GM12878 (cell line): ENCODE data around the gene MEIS2. TPM values are rescaled to one million over a fixed set of nuclear protein-coding genes. Genes with fewer than 3 reads are reported as not detected.

Experiments used
- ATAC-seq: fragments of 200-7000 bp; cut with Tn5 transposase; 3 replicates; pipeline ENCODE4 v1.9.1; 2020; ENCODE audit warnings: mild to moderate bottlenecking, moderate library complexity
- BruUV-seq: library from RNA; stranded (reverse); fragments of 400-500 nt; replicated peaks from 2 replicates; lab custom pipeline; 2021; lab: Mats Ljungman, UMichigan
- CTCF ChIA-PET: fragments of 300-600 bp; sonication (Branson Sonifier 250); formaldehyde crosslinking; extraction: SDS; loops from one replicate; lab custom pipeline; 2021; ENCODE audit warnings: inconsistent platforms; lab: Yijun Ruan, JAX
- POLR2A ChIA-PET: fragments of 350-600 bp; formaldehyde crosslinking; extraction: SDS; loops from one replicate; lab custom pipeline; 2021; ENCODE audit warnings: inconsistent platforms; lab: Charles Lee
- RAD21 ChIA-PET: fragments of 300-600 bp; sonication (Branson Sonifier 250); formaldehyde crosslinking; loops from one replicate; lab custom pipeline; 2023; ENCODE audit warnings: antibody characterized with exemption; ENCODE audit not compliant: unreplicated experiment; lab: Charles Lee
- SMC1A ChIA-PET: fragments of 300-600 bp; sonication (Branson Sonifier 250); formaldehyde crosslinking; loops from one replicate; lab custom pipeline; 2023; ENCODE audit not compliant: unreplicated experiment, uncharacterized antibody; lab: Charles Lee
- DNase-seq: peaks from one replicate; pipeline ENCODE4 v3.0.0-alpha.2; 2011; ENCODE audit warnings: low read depth, low spot score
- FAIRE-seq: peaks from 3 replicates; lab custom pipeline; 2011; peaks lifted over from hg19 to GRCh38; lab: Jason Lieb, UNC
- H2AFZ ChIP-seq: 2 replicates; pipeline ENCODE4 v1.6.0; 2011; ENCODE audit warnings: low read depth, low read length, control low read depth; ENCODE audit not compliant: control insufficient read depth
- H3K27ac ChIP-seq: 2 replicates; pipeline ENCODE4 v1.5.1; 2011; ENCODE audit warnings: control low read depth; ENCODE audit not compliant: control insufficient read depth, insufficient read depth
- H3K27me3 ChIP-seq, 2 experiments: replicated peaks in 1 of 2; 2 replicates each; pipeline versions ENCODE4 v1.6.0 to v1.6.1; 2011; ENCODE audit warnings: low read length in 1 of 2; ENCODE audit not compliant: control insufficient read depth in 2 of 2, insufficient read depth in 2 of 2
- H3K36me3 ChIP-seq, 2 experiments: 2 replicates each; pipeline ENCODE4 v1.5.1; 2011; ENCODE audit warnings: low read length in 1 of 2; ENCODE audit not compliant: control insufficient read depth in 2 of 2, insufficient read depth in 2 of 2
- H3K4me1 ChIP-seq: 2 replicates; pipeline ENCODE4 v1.6.1; 2011; ENCODE audit warnings: mild to moderate bottlenecking, low read length, moderate library complexity, mixed read lengths; ENCODE audit not compliant: control insufficient read depth, insufficient read depth
- H3K4me2 ChIP-seq: 2 replicates; pipeline ENCODE4 v1.6.0; 2011; ENCODE audit warnings: control low read depth; ENCODE audit not compliant: control insufficient read depth, insufficient read depth
- H3K4me3 ChIP-seq: fragments of 200-600 bp; sonication (generic); 2 replicates; pipeline ENCODE4 v1.5.1; 2016
- H3K79me2 ChIP-seq: 2 replicates; pipeline ENCODE4 v1.6.0; 2011; ENCODE audit warnings: low read length; ENCODE audit not compliant: control insufficient read depth, insufficient read depth
- H3K9ac ChIP-seq: 2 replicates; pipeline ENCODE4 v1.8.0; 2011; ENCODE audit warnings: low read length, control low read depth, mixed read lengths; ENCODE audit not compliant: control insufficient read depth, insufficient read depth
- H3K9me3 ChIP-seq: replicated peaks from 3 replicates; pipeline ENCODE4 v1.5.1; 2011; ENCODE audit warnings: mild to moderate bottlenecking, low read length; ENCODE audit not compliant: control insufficient read depth, insufficient read depth
- H4K20me1 ChIP-seq: 2 replicates; pipeline ENCODE4 v1.6.0; 2011; ENCODE audit not compliant: control insufficient read depth, insufficient read depth
- BRCA1 ChIP-seq: IDR thresholded peaks from 2 replicates; pipeline ENCODE4 v1.6.1; 2011; ENCODE audit warnings: low read depth, low read length, improper control_type of control experiment
- CBX5 ChIP-seq: sonication (generic); IDR thresholded peaks from 2 replicates; pipeline ENCODE4 v1.6.1; 2016; ENCODE audit warnings: low read depth, moderate library complexity, mild to moderate bottlenecking, inconsistent platforms
- ETV6 ChIP-seq, 2 experiments: fragments of 450-650 bp in 1 of 2; IDR thresholded peaks in 1 of 2; conservative IDR thresholded peaks in 1 of 2; 2 replicates each; pipeline ENCODE4 v1.6.1; 2014; ENCODE audit warnings: antibody characterized with exemption in 1 of 2, borderline replicate concordance in 1 of 2, low read depth in 1 of 2, mild to moderate bottlenecking in 1 of 2, moderate library complexity in 1 of 2
- IKZF1 ChIP-seq: fragments of 450-650 bp; conservative IDR thresholded peaks from 2 replicates; pipeline ENCODE4 v1.6.1; 2017; ENCODE audit warnings: antibody characterized with exemption, mild to moderate bottlenecking
- MYB ChIP-seq: fragments of 150-350 bp; IDR thresholded peaks from 2 replicates; pipeline ENCODE4 v1.6.1; 2014; ENCODE audit warnings: mild to moderate bottlenecking, low read depth, low read length, borderline replicate concordance
- NR2C1 ChIP-seq: fragments of 450-650 bp; IDR thresholded peaks from 2 replicates; pipeline ENCODE4 v1.6.1; 2017; ENCODE audit warnings: antibody characterized with exemption, mild to moderate bottlenecking, moderate library complexity
- NR2F1 ChIP-seq: fragments of 450-650 bp; conservative IDR thresholded peaks from 2 replicates; pipeline ENCODE4 v1.6.1; 2017; ENCODE audit warnings: mild to moderate bottlenecking
- SIX5 ChIP-seq: IDR thresholded peaks from 2 replicates; pipeline ENCODE4 v1.6.1; 2011; ENCODE audit warnings: mild to moderate bottlenecking, low read depth, low read length, moderate library complexity; ENCODE audit not compliant: severe bottlenecking
- SMARCA5 ChIP-seq: fragments of 450-650 bp; IDR thresholded peaks from 2 replicates; pipeline ENCODE4 v1.6.1; 2017; ENCODE audit warnings: mild to moderate bottlenecking
- TCF3 ChIP-seq: IDR thresholded peaks from 2 replicates; pipeline ENCODE4 v1.6.1; 2012; ENCODE audit warnings: low read depth, mild to moderate bottlenecking, low read length, borderline replicate concordance; ENCODE audit not compliant: insufficient read depth
- WGBS: methylation state at CpG from one replicate; pipeline ENCODE4 v1.1.6; 2016; ENCODE audit warnings: low lambda C conversion rate; ENCODE audit not compliant: insufficient replicate concordance, insufficient coverage; ENCODE audit errors: missing lambda C conversion rate; 5-methylcytosine and 5-hydroxymethylcytosine counted together
- in situ Hi-C: fragments of 300-500 bp; cut with MboI; formaldehyde crosslinking; loops from 9 replicates; pipeline ENCODE4 v1.14.3; 2018; ENCODE audit warnings: mixed read lengths
- intact Hi-C: fragments of 100-400 bp; cut with micrococcal nuclease; formaldehyde crosslinking; loops from one replicate; pipeline ENCODE4 v1.14.2; 2022; ENCODE audit not compliant: unreplicated experiment
- polyA plus RNA-seq, 11 experiments: library from polyadenylated mRNA; depleted of rRNA in 4 of 11; unstranded in 6 of 11; stranded (reverse) in 5 of 11; fragments of >200 nt; fragmentation: Nextera tagmentation in 4 of 11; fragmentation: Illumina TruSeq in 1 of 11; extraction: Ambion mirVana in 4 of 11; extraction: Trizol in 1 of 11; gene quantifications; 1 replicate in 1 of 11; 2 replicates in 10 of 11; pipeline versions ENCODE4 v1.2.1 to v1.2.3, GENCODE V29; 2011 to 2016; ENCODE audit warnings: inconsistent platforms in 2 of 11, missing spikeins in 2 of 11, low read depth in 1 of 11
- total RNA-seq, 4 experiments: library from RNA; depleted of rRNA in 3 of 4; stranded (reverse); fragments of >200 nt in 3 of 4; fragmentation: Illumina TruSeq in 1 of 4; extraction: Trizol in 1 of 4; gene quantifications; 2 replicates each; pipeline versions ENCODE4 v1.2.1 to v1.2.3, GENCODE V29; 2013 to 2021
- TF ChIP-seq, protein P1 (sequence below): IDR thresholded peaks from 2 replicates; pipeline ENCODE4 v1.6.1; 2012; ENCODE audit warnings: low read depth, low read length, improper control_type of control experiment

MEIS2 gene
- total and polyA plus RNA-seq, 10 of the 15 experiments (the other 5 are each of a cell fraction or from before 2014, with no cell fraction given): 9.2 to 54.0 (median 20.4) TPM

DNA sequence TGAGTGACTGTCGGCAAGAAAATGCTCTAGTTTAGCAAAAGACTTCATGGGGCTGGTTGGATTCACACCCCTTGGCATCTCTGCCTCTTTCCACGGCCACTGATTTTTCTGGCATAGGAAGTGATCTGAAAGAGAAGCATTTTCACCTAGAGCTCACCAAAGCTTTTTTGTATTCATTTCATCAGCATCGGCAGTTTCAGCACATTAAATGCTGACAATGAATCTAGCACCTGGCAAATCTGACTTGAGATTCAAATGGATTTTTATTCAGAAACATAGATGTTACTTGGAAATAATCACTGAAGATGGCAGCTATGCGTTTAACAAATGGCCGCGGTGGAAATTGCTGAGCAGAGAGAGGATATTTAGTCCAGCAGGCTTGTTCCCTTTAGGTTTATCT, 155.9 kb downstream of the MEIS2 start:
- ChIA-PET SMC1A (interaction anchor here (0.6 to 2.4 kb wide), 4 partner anchors 10 to 88 kb away, joined by 3 to 9 read pairs (median 4); no protein-coding TSS in a partner anchor), CTCF (interaction anchor here (0.9 to 2.1 kb wide), 4 partner anchors 9 to 161 kb away, joined by 3 to 6 read pairs (median 4); no protein-coding TSS in a partner anchor), POLR2A (interaction anchor here (0.8 to 1.3 kb wide), 2 partner anchors 14 to 30 kb away, joined by 3 read pairs; no protein-coding TSS in a partner anchor), RAD21 (no interaction called here)
- no peaks in the 10 kb centered on the region for H3K27me3 ChIP-seq
- no peak overlapping the region for H2AFZ ChIP-seq
- H4K20me1 ChIP-seq: no peaks in the 10 kb centered on the region
- no TSS peak for BruUV-seq
- no peak overlapping the region for H3K27ac ChIP-seq
- WGBS: 98% methylated on average over 6 of the region's 6 CpGs
- H3K79me2 ChIP-seq: no peaks in the 10 kb centered on the region
- TF ChIP-seq, protein P1, sequence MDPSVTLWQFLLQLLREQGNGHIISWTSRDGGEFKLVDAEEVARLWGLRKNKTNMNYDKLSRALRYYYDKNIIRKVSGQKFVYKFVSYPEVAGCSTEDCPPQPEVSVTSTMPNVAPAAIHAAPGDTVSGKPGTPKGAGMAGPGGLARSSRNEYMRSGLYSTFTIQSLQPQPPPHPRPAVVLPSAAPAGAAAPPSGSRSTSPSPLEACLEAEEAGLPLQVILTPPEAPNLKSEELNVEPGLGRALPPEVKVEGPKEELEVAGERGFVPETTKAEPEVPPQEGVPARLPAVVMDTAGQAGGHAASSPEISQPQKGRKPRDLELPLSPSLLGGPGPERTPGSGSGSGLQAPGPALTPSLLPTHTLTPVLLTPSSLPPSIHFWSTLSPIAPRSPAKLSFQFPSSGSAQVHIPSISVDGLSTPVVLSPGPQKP: no peak
- TF ChIP-seq MYB (no peak), SMARCA5 (no peak), BRCA1 (no peak), CBX5 (no peak), NR2F1 (no peak), NR2C1 (no peak), IKZF1 (no peak), TCF3 (no peak), SIX5 (no peak), ETV6 (conservative IDR thresholded peaks at IDR 0.05 in 1 of 2, IDR thresholded peaks at IDR 0.05 in 1 of 2; ENCODE audit: borderline replicate concordance in 1 of 2, low read depth in 1 of 2) (no peak)
- peaks cover 0 to 1% of the 10 kb centered on the region in 2 experiments; a peak in 2 of 4 replicates for H3K36me3 ChIP-seq
- intact Hi-C loops (no loop called here), in situ Hi-C loops (no loop called here)
- no peaks in the 10 kb centered on the region for H3K9me3 ChIP-seq
- DNase-seq: no peak
- FAIRE-seq: no peak
- H3K4me2 ChIP-seq: no peak overlapping the region
- H3K4me1 ChIP-seq: no peaks in the 10 kb centered on the region
- no peak overlapping the region for H3K4me3 ChIP-seq
- no peak for ATAC-seq
- H3K9ac ChIP-seq: no peak overlapping the region
